ENCODE results near the gene RBM41.

Gene RBM41

GRCh38 chrX:107029752-107030151, 88.9 kb downstream of the RBM41 start:
- Histone ChIP-seq H4K12ac (ENCODE audit: low read depth, low read length) (no peak overlapping the region), H3K4ac (ENCODE audit: low read depth, low read length) (no peak overlapping the region), H4K8ac (ENCODE audit: low read depth, low read length) (no peak overlapping the region), H4K91ac (ENCODE audit: low read depth, low read length) (no peak overlapping the region), H2AFZ (ENCODE audit: insufficient read depth, low read length, poor library complexity) (no peak overlapping the region), H3K4me2 (ENCODE audit: low read length) (no peak overlapping the region), H3K36me3 (ENCODE audit: control insufficient read depth in 1 of 2, insufficient read depth in 2 of 2, low read length in 2 of 2) (no peaks in the 10 kb centered on the region), H3K4me3 (ENCODE audit: low read depth, low read length) (no peak overlapping the region), H2BK120ac (ENCODE audit: insufficient read depth, low read length, poor library complexity) (no peak overlapping the region), H3K79me2 (ENCODE audit: control insufficient read depth, insufficient read depth, low read length, poor library complexity) (no peaks in the 10 kb centered on the region), H3K4me1 (ENCODE audit: control insufficient read depth in 1 of 2, insufficient read depth in 2 of 2, low read length in 2 of 2) (no peaks in the 10 kb centered on the region), H3K14ac (ENCODE audit: low read length) (no peak overlapping the region), H3K9ac (ENCODE audit: low read length) (no peak overlapping the region), H3K23ac (ENCODE audit: low read length) (no peak overlapping the region), H3K79me1 (ENCODE audit: low read length) (no peaks in the 10 kb centered on the region), H2BK5ac (ENCODE audit: low read depth, low read length, poor library complexity) (no peak overlapping the region), H2AK5ac (ENCODE audit: low read length) (no peak overlapping the region), H3K18ac (ENCODE audit: low read length) (no peak overlapping the region), H3K27me3 (ENCODE audit: insufficient read depth, low read length) (no peaks in the 10 kb centered on the region), H3K27ac (ENCODE audit: low read depth, low read length) (no peak overlapping the region), H3K9me3 (ENCODE audit: insufficient read depth, low read depth, low read length) (no peaks in the 10 kb centered on the region), H2BK12ac (ENCODE audit: low read length) (no peak overlapping the region)
- DNase-seq = no peak
- no CpG with 5 or more reads among the region's 1 CpG for WGBS (ENCODE audit: extremely low coverage, insufficient coverage, insufficient read length)

DNA sequence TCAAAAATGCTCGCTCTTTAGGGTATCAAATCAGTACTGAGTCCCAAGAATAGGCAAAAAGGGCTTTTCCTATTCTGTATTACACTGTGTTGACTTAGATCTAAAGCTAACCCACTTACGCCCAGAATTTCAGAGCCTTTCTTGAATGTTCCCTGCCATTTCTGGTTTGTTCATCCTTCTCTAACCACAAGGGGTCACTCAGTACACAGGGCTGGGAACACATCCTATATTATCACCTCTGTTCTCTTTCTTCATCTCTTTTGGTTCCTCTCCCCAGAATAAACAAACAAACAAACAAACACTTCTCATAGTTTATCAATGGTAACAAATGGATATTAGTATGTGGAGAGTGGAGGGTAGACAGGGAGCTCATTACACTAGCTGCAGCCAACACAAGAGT, 93.1 kb downstream of the RBM41 start:
- H3K18ac ChIP-seq (ENCODE audit: low read length) = no peak overlapping the region
- H2AFZ ChIP-seq (ENCODE audit: insufficient read depth, low read length, poor library complexity) = no peak overlapping the region
- H3K79me2 ChIP-seq (ENCODE audit: control insufficient read depth, insufficient read depth, low read length, poor library complexity) = no peaks in the 10 kb centered on the region
- no peak overlapping the region for H3K23ac ChIP-seq (ENCODE audit: low read length)
- H4K91ac ChIP-seq (ENCODE audit: low read depth, low read length) = no peak overlapping the region
- no peaks in the 10 kb centered on the region for H3K27me3 ChIP-seq (ENCODE audit: insufficient read depth, low read length)
- H3K9ac ChIP-seq (ENCODE audit: low read length) = no peak overlapping the region
- H3K4me3 ChIP-seq (ENCODE audit: low read depth, low read length) = no peak overlapping the region
- H2BK5ac ChIP-seq (ENCODE audit: low read depth, low read length, poor library complexity) = no peak overlapping the region
- no peaks in the 10 kb centered on the region for H3K4me1 ChIP-seq (ENCODE audit: control insufficient read depth in 1 of 2, insufficient read depth in 2 of 2, low read length in 2 of 2)
- H2BK12ac ChIP-seq (ENCODE audit: low read length) = no peak overlapping the region
- H4K12ac ChIP-seq (ENCODE audit: low read depth, low read length) = no peak overlapping the region
- no peak overlapping the region for H3K27ac ChIP-seq (ENCODE audit: low read depth, low read length)
- H3K14ac ChIP-seq (ENCODE audit: low read length) = no peak overlapping the region
- WGBS (ENCODE audit: extremely low coverage, insufficient coverage, insufficient read length) = no CpG with 5 or more reads among the region's 2 CpGs
- peak in 1 of 2 donors; percentile 54 for DNase-seq
- H2AK5ac ChIP-seq (ENCODE audit: low read length) = no peak overlapping the region
- no peak overlapping the region for H4K8ac ChIP-seq (ENCODE audit: low read depth, low read length)
- no peak overlapping the region for H3K4ac ChIP-seq (ENCODE audit: low read depth, low read length)
- no peaks in the 10 kb centered on the region for H3K36me3 ChIP-seq (ENCODE audit: control insufficient read depth in 1 of 2, insufficient read depth in 2 of 2, low read length in 2 of 2)
- H3K4me2 ChIP-seq (ENCODE audit: low read length) = no peak overlapping the region
- H2BK120ac ChIP-seq (ENCODE audit: insufficient read depth, low read length, poor library complexity) = no peak overlapping the region
- no peaks in the 10 kb centered on the region for H3K9me3 ChIP-seq (ENCODE audit: insufficient read depth, low read depth, low read length)
- H3K79me1 ChIP-seq (ENCODE audit: low read length) = no peaks in the 10 kb centered on the region

- H2AK5ac ChIP-seq (ENCODE audit: low read length) = no peak overlapping the region
- no peak overlapping the region for H3K4ac ChIP-seq (ENCODE audit: low read depth, low read length)
- H3K4me2 ChIP-seq (ENCODE audit: low read length) = no peak overlapping the region
- H2AFZ ChIP-seq (ENCODE audit: insufficient read depth, low read length, poor library complexity) = no peak overlapping the region
- H2BK5ac ChIP-seq (ENCODE audit: low read depth, low read length, poor library complexity) = no peak overlapping the region
- no peak overlapping the region for H4K91ac ChIP-seq (ENCODE audit: low read depth, low read length)
- H3K27me3 ChIP-seq (ENCODE audit: insufficient read depth, low read length) = no peaks in the 10 kb centered on the region
- no peak overlapping the region for H4K12ac ChIP-seq (ENCODE audit: low read depth, low read length)
- H3K23ac ChIP-seq (ENCODE audit: low read length) = no peak overlapping the region
- H3K9me3 ChIP-seq (ENCODE audit: insufficient read depth, low read depth, low read length) = no peaks in the 10 kb centered on the region
- H4K8ac ChIP-seq (ENCODE audit: low read depth, low read length) = no peak overlapping the region
- no CpG with 5 or more reads among the region's 1 CpG for WGBS (ENCODE audit: extremely low coverage, insufficient coverage, insufficient read length)
- H3K27ac ChIP-seq (ENCODE audit: low read depth, low read length) = no peak overlapping the region
- no peaks in the 10 kb centered on the region for H3K4me1 ChIP-seq (ENCODE audit: control insufficient read depth in 1 of 2, insufficient read depth in 2 of 2, low read length in 2 of 2)
- no peaks in the 10 kb centered on the region for H3K79me1 ChIP-seq (ENCODE audit: low read length)
- no peak overlapping the region for H3K9ac ChIP-seq (ENCODE audit: low read length)
- H3K4me3 ChIP-seq (ENCODE audit: low read depth, low read length) = no peak overlapping the region
- H2BK120ac ChIP-seq (ENCODE audit: insufficient read depth, low read length, poor library complexity) = no peak overlapping the region
- no peaks in the 10 kb centered on the region for H3K36me3 ChIP-seq (ENCODE audit: control insufficient read depth in 1 of 2, insufficient read depth in 2 of 2, low read length in 2 of 2)
- H3K14ac ChIP-seq (ENCODE audit: low read length) = no peak overlapping the region
- DNase-seq = no peak
- H3K18ac ChIP-seq (ENCODE audit: low read length) = no peak overlapping the region
- no peaks in the 10 kb centered on the region for H3K79me2 ChIP-seq (ENCODE audit: control insufficient read depth, insufficient read depth, low read length, poor library complexity)
- H2BK12ac ChIP-seq (ENCODE audit: low read length) = no peak overlapping the region
Observed at GRCh38 chrX:107014936-107015335, 103.7 kb downstream of the RBM41 start.

All from trophoblast cell (in vitro differentiated cells and primary cell).